Measurements from ENCODE around the gene CFI.

The CFI gene

GRCh38 chr4:109718759-109719158 is 83.0 kb downstream of the CFI start:
- TF ChIP-seq CTCF (conservative IDR thresholded peaks at IDR 0.05) = no peak
- no peak overlapping the region for H3K27ac ChIP-seq

- no peak for TF ChIP-seq CTCF (conservative IDR thresholded peaks at IDR 0.05)
- no peak overlapping the region for H3K27ac ChIP-seq
Observed at GRCh38 chr4:109713500-109713899, 88.3 kb downstream of the CFI start.

GRCh38 chr4:109708990-109709389 is 92.8 kb downstream of the CFI start:
- H3K27ac ChIP-seq = no peak overlapping the region
- TF ChIP-seq CTCF (conservative IDR thresholded peaks at IDR 0.05) = no peak

- no peak for TF ChIP-seq CTCF (conservative IDR thresholded peaks at IDR 0.05)
- H3K27ac ChIP-seq = no peak overlapping the region
Observed at GRCh38 chr4:109708435-109708834, 93.4 kb downstream of the CFI start.

GRCh38 chr4:109703664-109704361 is 98.0 kb downstream of the CFI start:
- TF ChIP-seq CTCF (conservative IDR thresholded peaks at IDR 0.05) = no peak

GRCh38 chr4:109702950-109703663 is 98.7 kb downstream of the CFI start, which contains the start of gene CASP6:
Gene CASP6 (minus strand): TSS chr4:109703445. CDS start chr4:109703395, 50 bp downstream.
- peak within 1 kb of the TSS; percentile 67 for H3K27ac ChIP-seq

More at GRCh38 chr4:109703664-109704361, 98.0 kb downstream of the CFI start:
- peak overlapping the region; percentile 67 for H3K27ac ChIP-seq

More at GRCh38 chr4:109702950-109703663, 98.7 kb downstream of the CFI start, which contains the start of gene CASP6:
- TF ChIP-seq CTCF (conservative IDR thresholded peaks at IDR 0.05) = peak; percentile 66

Measured in VCaP (cell line).